BLaER1 treated with 17β-estradiol and CSF1 and Interleukin-3, amounts not matched to agents 10 nM and 100 nM (cell line): ENCODE data around the gene MUC15.

Experiments
- H3K27ac ChIP-seq, 11 experiments: shearing (Covaris generic); formaldehyde crosslinking; 2 replicates each; pipeline ENCODE4 v1.8.1; 2022
- H3K27me3 ChIP-seq, 11 experiments: shearing (Covaris generic); formaldehyde crosslinking; 2 replicates each; pipeline ENCODE4 v1.8.1; 2022
- H3K36me3 ChIP-seq, 11 experiments: shearing (Covaris generic); formaldehyde crosslinking; 2 replicates each; pipeline ENCODE4 v1.8.1; 2022
- H3K4me1 ChIP-seq, 10 experiments: shearing (Covaris generic); formaldehyde crosslinking; 2 replicates each; pipeline ENCODE4 v1.8.1; 2022
- H3K4me2 ChIP-seq, 11 experiments: shearing (Covaris generic); formaldehyde crosslinking; 2 replicates each; pipeline ENCODE4 v1.8.1; 2022
- H3K4me3 ChIP-seq, 10 experiments: shearing (Covaris generic); formaldehyde crosslinking; 2 replicates each; pipeline ENCODE4 v1.8.1; 2022
- H3K9ac ChIP-seq, 11 experiments: shearing (Covaris generic); formaldehyde crosslinking; 2 replicates each; pipeline ENCODE4 v1.8.1; 2022
- H3K9me3 ChIP-seq, 11 experiments: shearing (Covaris generic); formaldehyde crosslinking; replicated peaks in 1 of 11; 2 replicates each; pipeline ENCODE4 v1.8.1; 2022
- H4K20me1 ChIP-seq, 11 experiments: shearing (Covaris generic); formaldehyde crosslinking; 2 replicates each; pipeline ENCODE4 v1.8.1; 2022
- Cebpa-rat ChIP-seq, 11 experiments: shearing (Covaris generic); IDR thresholded peaks; 2 replicates each; pipeline ENCODE4 v1.8.1; 2022

The MUC15 gene

DNA sequence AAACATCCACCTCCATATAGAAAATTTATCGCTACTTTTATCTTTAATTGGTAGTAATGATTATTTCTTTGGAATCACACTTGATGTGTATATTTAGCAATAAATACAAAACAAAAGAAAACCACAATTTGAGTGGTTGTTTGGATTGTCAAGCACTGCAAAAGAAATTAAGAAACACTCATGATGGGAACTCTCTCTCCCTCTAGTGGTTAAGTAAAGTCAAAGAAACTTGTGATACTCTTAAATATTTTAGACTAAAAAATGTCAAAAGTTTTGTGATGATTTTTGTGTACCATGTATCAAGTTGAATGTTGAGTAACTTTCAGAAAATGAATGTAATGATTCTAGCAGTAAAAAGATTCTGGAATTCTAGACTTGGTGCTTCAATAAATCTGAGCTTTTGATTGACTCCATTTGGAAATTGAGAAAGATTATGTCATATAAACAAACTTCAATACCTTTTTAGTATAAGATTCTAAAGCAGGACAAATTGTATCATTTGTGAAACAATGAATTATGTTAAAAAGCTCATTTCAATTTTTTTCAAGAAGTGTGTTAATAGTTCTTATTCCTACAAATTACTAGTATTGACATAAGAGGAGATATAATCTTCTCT, 20.8 kb downstream of the MUC15 start:
- Histone ChIP-seq H3K9ac (no peak overlapping the region), H3K9me3 (no peaks in the 10 kb centered on the region), H3K4me3 (no peak overlapping the region), H3K27ac (no peak overlapping the region), H3K36me3 (no peaks in the 10 kb centered on the region), H4K20me1 (no peaks in the 10 kb centered on the region), H3K4me2 (no peak overlapping the region), H3K27me3 (no peaks in the 10 kb centered on the region), H3K4me1 (no peaks in the 10 kb centered on the region)
- no peak for TF ChIP-seq Cebpa-rat (IDR thresholded peaks at IDR 0.05)

DNA sequence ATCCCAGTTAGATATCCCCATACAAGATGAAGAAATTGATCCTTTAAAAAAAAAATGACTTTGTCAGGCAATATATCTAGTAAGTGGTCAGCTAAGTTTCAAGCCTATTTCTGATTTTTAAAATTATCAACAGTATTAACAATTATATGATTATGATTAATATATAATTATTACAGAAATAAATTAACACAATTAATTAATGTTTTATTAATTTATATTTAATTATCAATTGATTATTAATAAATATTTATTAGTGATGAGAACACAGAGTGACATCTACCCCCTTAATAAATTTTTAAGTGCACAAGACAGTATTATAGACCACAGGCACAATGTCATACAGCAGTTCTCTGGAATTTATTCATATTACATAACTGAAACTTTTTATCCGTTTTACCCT, 22.0 kb downstream of the MUC15 start:
- Histone ChIP-seq H3K9me3 (no peaks in the 10 kb centered on the region), H3K27ac (no peak overlapping the region), H3K9ac (no peak overlapping the region), H3K4me1 (no peaks in the 10 kb centered on the region), H3K4me3 (no peak overlapping the region), H3K27me3 (no peaks in the 10 kb centered on the region), H3K4me2 (no peak overlapping the region), H4K20me1 (no peaks in the 10 kb centered on the region), H3K36me3 (no peaks in the 10 kb centered on the region)
- TF ChIP-seq Cebpa-rat (IDR thresholded peaks at IDR 0.05), result no peak

GRCh38 chr11:26549176-26549575, 22.9 kb downstream of the MUC15 start:
- Histone ChIP-seq H3K4me3 (no peak overlapping the region), H3K9me3 (no peaks in the 10 kb centered on the region), H3K27me3 (no peaks in the 10 kb centered on the region), H3K9ac (no peak overlapping the region), H3K36me3 (no peaks in the 10 kb centered on the region), H4K20me1 (no peaks in the 10 kb centered on the region), H3K27ac (no peak overlapping the region), H3K4me2 (no peak overlapping the region), H3K4me1 (no peaks in the 10 kb centered on the region)
- no peak for TF ChIP-seq Cebpa-rat (IDR thresholded peaks at IDR 0.05)

- Histone ChIP-seq H3K4me3 (no peak overlapping the region), H4K20me1 (no peaks in the 10 kb centered on the region), H3K9ac (no peak overlapping the region), H3K27me3 (no peaks in the 10 kb centered on the region), H3K4me2 (no peak overlapping the region), H3K4me1 (no peaks in the 10 kb centered on the region), H3K9me3 (no peaks in the 10 kb centered on the region), H3K36me3 (no peaks in the 10 kb centered on the region), H3K27ac (no peak overlapping the region)
- TF ChIP-seq Cebpa-rat (IDR thresholded peaks at IDR 0.05), result no peak
Measured at GRCh38 chr11:26541870-26542269, 30.2 kb downstream of the MUC15 start.

- H3K36me3 ChIP-seq, result no peaks in the 10 kb centered on the region
- no peak for TF ChIP-seq Cebpa-rat (IDR thresholded peaks at IDR 0.05)
- no peak overlapping the region for H3K27ac ChIP-seq
- H3K4me2 ChIP-seq, result no peak overlapping the region
- no peaks in the 10 kb centered on the region for H3K4me1 ChIP-seq
- H3K27me3 ChIP-seq, result no peaks in the 10 kb centered on the region
- no peaks in the 10 kb centered on the region for H3K9me3 ChIP-seq
- no peak overlapping the region for H3K9ac ChIP-seq
- H4K20me1 ChIP-seq, result no peaks in the 10 kb centered on the region
- H3K4me3 ChIP-seq, result no peak overlapping the region
Measured at GRCh38 chr11:26539517-26539916, 32.5 kb downstream of the MUC15 start.

GRCh38 chr11:26537341-26537740, 34.7 kb downstream of the MUC15 start:
- no peaks in the 10 kb centered on the region for H4K20me1 ChIP-seq
- H3K9ac ChIP-seq, result no peak overlapping the region
- H3K4me2 ChIP-seq, result no peak overlapping the region
- no peaks in the 10 kb centered on the region for H3K36me3 ChIP-seq
- H3K4me1 ChIP-seq, result no peaks in the 10 kb centered on the region
- H3K27me3 ChIP-seq, result no peaks in the 10 kb centered on the region
- no peak for TF ChIP-seq Cebpa-rat (IDR thresholded peaks at IDR 0.05)
- no peak overlapping the region for H3K27ac ChIP-seq
- H3K9me3 ChIP-seq, result no peaks in the 10 kb centered on the region
- no peak overlapping the region for H3K4me3 ChIP-seq

- TF ChIP-seq Cebpa-rat (IDR thresholded peaks at IDR 0.05), result no peak
- Histone ChIP-seq H3K4me3 (no peak overlapping the region), H3K4me2 (no peak overlapping the region), H3K27ac (no peak overlapping the region), H3K9ac (no peak overlapping the region), H3K27me3 (no peaks in the 10 kb centered on the region), H3K9me3 (no peaks in the 10 kb centered on the region), H4K20me1 (no peaks in the 10 kb centered on the region), H3K4me1 (no peaks in the 10 kb centered on the region), H3K36me3 (no peaks in the 10 kb centered on the region)
Measured at GRCh38 chr11:26527685-26528084, 44.4 kb downstream of the MUC15 start.

DNA sequence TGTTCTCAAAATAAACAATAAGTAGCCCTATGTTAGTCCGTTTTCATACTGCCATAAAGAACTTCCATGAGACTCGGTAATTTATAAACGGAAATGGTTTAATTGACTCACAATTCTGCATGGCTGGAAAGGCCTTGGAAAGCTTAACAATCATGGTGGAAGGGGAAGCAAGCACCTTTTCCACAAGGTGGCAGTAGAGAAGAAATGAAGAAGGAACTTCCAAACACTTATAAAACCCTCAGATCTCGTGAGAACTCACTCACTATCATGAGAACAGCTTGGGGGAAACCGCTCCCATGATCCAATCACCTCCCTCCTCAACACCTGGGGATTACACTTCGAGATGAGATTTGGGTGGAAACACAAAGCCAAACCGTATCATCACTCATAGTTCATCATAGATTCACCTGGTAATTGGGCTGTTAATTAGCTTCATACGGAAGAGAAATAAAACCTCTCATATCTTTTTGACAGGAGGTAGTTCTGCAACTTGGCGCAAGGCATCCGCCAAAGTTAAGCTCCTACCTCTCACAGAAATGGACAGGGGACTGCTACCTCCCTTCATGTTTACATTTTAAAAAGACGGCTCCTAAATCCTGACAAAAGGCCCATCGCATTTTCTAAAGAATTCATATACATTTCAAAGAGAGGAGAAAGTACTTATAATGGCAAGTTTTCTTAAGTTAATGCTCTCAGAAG, 49.0 kb downstream of the MUC15 start:
- Histone ChIP-seq H3K4me2 (no peak overlapping the region), H3K9ac (no peak overlapping the region), H3K4me3 (no peak overlapping the region), H3K36me3 (no peaks in the 10 kb centered on the region), H3K27ac (no peak overlapping the region), H3K4me1 (no peaks in the 10 kb centered on the region), H3K9me3 (no peaks in the 10 kb centered on the region), H4K20me1 (no peaks in the 10 kb centered on the region), H3K27me3 (no peaks in the 10 kb centered on the region)
- TF ChIP-seq Cebpa-rat (IDR thresholded peaks at IDR 0.05), result no peak

DNA sequence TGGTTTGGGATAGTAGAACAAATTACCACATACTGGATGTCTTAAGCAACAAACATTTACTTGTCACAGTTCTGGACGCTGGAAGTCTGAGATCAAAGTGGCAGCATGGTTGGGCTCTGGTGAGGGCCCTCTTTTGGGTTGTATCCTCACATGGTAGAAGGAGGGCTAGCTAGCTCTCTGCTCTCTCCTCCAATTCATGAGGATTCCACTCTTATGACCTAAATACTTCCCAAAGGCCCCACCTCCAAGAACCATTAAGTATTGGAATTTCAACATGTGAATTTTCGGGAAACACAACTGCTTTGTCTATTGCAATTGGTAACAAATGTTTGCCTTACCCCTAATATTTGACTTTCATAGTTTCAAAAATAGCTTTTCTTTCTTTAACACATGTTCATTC, 52.6 kb downstream of the MUC15 start:
- Histone ChIP-seq H3K27ac (no peak overlapping the region), H3K4me2 (no peak overlapping the region), H3K4me3 (no peak overlapping the region), H3K36me3 (no peaks in the 10 kb centered on the region), H3K27me3 (no peaks in the 10 kb centered on the region; a peak in 1 of 22 replicates), H3K9me3 (no peaks in the 10 kb centered on the region), H3K4me1 (no peaks in the 10 kb centered on the region), H3K9ac (no peak overlapping the region), H4K20me1 (no peaks in the 10 kb centered on the region)
- TF ChIP-seq Cebpa-rat (IDR thresholded peaks at IDR 0.05), result no peak

GRCh38 chr11:26512196-26512595, 59.9 kb downstream of the MUC15 start:
- no peak overlapping the region for H3K27ac ChIP-seq
- no peaks in the 10 kb centered on the region for H3K9me3 ChIP-seq
- no peaks in the 10 kb centered on the region for H4K20me1 ChIP-seq
- TF ChIP-seq Cebpa-rat (IDR thresholded peaks at IDR 0.05), result no peak
- no peak overlapping the region for H3K9ac ChIP-seq
- no peak overlapping the region for H3K4me3 ChIP-seq
- no peaks in the 10 kb centered on the region for H3K27me3 ChIP-seq
- H3K36me3 ChIP-seq, result no peaks in the 10 kb centered on the region
- peaks cover 0 to 14% (median 0%) of the 10 kb centered on the region in 10 experiments; a peak in 4 of 20 replicates for H3K4me1 ChIP-seq
- H3K4me2 ChIP-seq, result no peak overlapping the region
